Measurements from ENCODE around the gene IGHMBP2. TPM values are rescaled to one million over a fixed set of nuclear protein-coding genes. Genes with fewer than 3 reads are reported as not detected.
A peak's percentile ranks its signal among the peaks of the same experiment; 100 is the strongest.

The IGHMBP2 gene
- total RNA-seq, 1 donor from 2014 or later, result 13.8 TPM

GRCh38 chr11:68935516-68936357 lies 32.0 kb downstream of the IGHMBP2 start:
- intact Hi-C loops (cut with DNase I), result no loop called here
- DNase-seq (ENCODE audit: missing footprints) (peak; percentile 60), ATAC-seq (no peak)

GRCh38 chr11:68936358-68936636 lies 32.6 kb downstream of the IGHMBP2 start:
- ATAC-seq (no peak), DNase-seq (ENCODE audit: missing footprints) (no peak)
- intact Hi-C loops (cut with DNase I), result no loop called here

GRCh38 chr11:68936676-68937620 lies 33.3 kb downstream of the IGHMBP2 start:
- ATAC-seq (no peak), DNase-seq (ENCODE audit: missing footprints) (peak; percentile 34)
- intact Hi-C loops (cut with DNase I), result no loop called here

GRCh38 chr11:68938088-68938487 lies 34.4 kb downstream of the IGHMBP2 start:
- intact Hi-C loops (cut with DNase I), result no loop called here
- ATAC-seq (no peak), DNase-seq (ENCODE audit: missing footprints) (peak; percentile 32)

- intact Hi-C loops (cut with DNase I), result no loop called here
- ATAC-seq, result no peak
- peak; percentile 68 for DNase-seq (ENCODE audit: missing footprints)
Observed at GRCh38 chr11:68938816-68939582, 35.3 kb downstream of the IGHMBP2 start.

GRCh38 chr11:68939583-68940555 lies 36.2 kb downstream of the IGHMBP2 start:
- intact Hi-C loops (cut with DNase I), result no loop called here
- no peak for ATAC-seq
- DNase-seq (ENCODE audit: missing footprints), result no peak

GRCh38 chr11:68940651-68941323 lies 37.1 kb downstream of the IGHMBP2 start:
- ATAC-seq (no peak), DNase-seq (ENCODE audit: missing footprints) (no peak)
- intact Hi-C loops (cut with DNase I), result no loop called here

- no peak for DNase-seq (ENCODE audit: missing footprints)
- ATAC-seq, result no peak
- intact Hi-C loops (cut with DNase I), result no loop called here
Observed at GRCh38 chr11:68941324-68942094, 37.8 kb downstream of the IGHMBP2 start.

- DNase-seq (ENCODE audit: missing footprints) (no peak), ATAC-seq (no peak)
- intact Hi-C loops (cut with DNase I), result no loop called here
Observed at GRCh38 chr11:68942095-68942620, 38.5 kb downstream of the IGHMBP2 start.

- DNase-seq (ENCODE audit: missing footprints), result no peak
- no peak for ATAC-seq
- intact Hi-C loops (cut with DNase I), result no loop called here
Observed at GRCh38 chr11:68942751-68943271, 39.1 kb downstream of the IGHMBP2 start.

GRCh38 chr11:68946416-68947090 lies 42.9 kb downstream of the IGHMBP2 start:
- ATAC-seq, result peak; percentile 52
- no peak for DNase-seq (ENCODE audit: missing footprints)
- intact Hi-C loops (cut with DNase I), result loop anchor here (5.0 kb wide), 1 partner anchor 106 kb away; no protein-coding TSS in a partner anchor

- no peak for ATAC-seq
- DNase-seq (ENCODE audit: missing footprints), result no peak
- intact Hi-C loops (cut with DNase I), result loop anchor here (5.0 kb wide), 1 partner anchor 105 kb away; no protein-coding TSS in a partner anchor
Observed at GRCh38 chr11:68947151-68947550, 43.5 kb downstream of the IGHMBP2 start.

GRCh38 chr11:68948496-68948895 lies 44.8 kb downstream of the IGHMBP2 start:
- intact Hi-C loops (cut with DNase I), result loop anchor here (5.0 kb wide), 1 partner anchor 104 kb away; no protein-coding TSS in a partner anchor
- no peak for DNase-seq (ENCODE audit: missing footprints)
- ATAC-seq, result no peak

GRCh38 chr11:68948935-68949334 lies 45.2 kb downstream of the IGHMBP2 start:
- no peak for DNase-seq (ENCODE audit: missing footprints)
- no peak for ATAC-seq
- intact Hi-C loops (cut with DNase I), result loop anchor here (5.0 kb wide), 1 partner anchor 103 kb away; no protein-coding TSS in a partner anchor

- no peak for DNase-seq (ENCODE audit: missing footprints)
- no peak for ATAC-seq
- intact Hi-C loops (cut with DNase I), result no loop called here
Observed at GRCh38 chr11:68950270-68950669, 46.6 kb downstream of the IGHMBP2 start.

- DNase-seq (ENCODE audit: missing footprints) (no peak), ATAC-seq (no peak)
- intact Hi-C loops (cut with DNase I), result no loop called here
Observed at GRCh38 chr11:68950762-68951161, 47.1 kb downstream of the IGHMBP2 start.

All from Right ventricle myocardium inferior (tissue), 1 donor.